HepG2 (cell line): Measurements from ENCODE around the gene NAA25. TPM values are rescaled to one million over a fixed set of nuclear protein-coding genes. Genes with fewer than 3 reads are reported as not detected.
"Not testable (repeated sequence)": the region's sequence is repeated elsewhere in the genome, so short reads cannot be mapped to it uniquely, and the experiment has no call there.

ENCODE experiments used
- ATAC-seq: fragments of 200-7000 bp; cut with Tn5 transposase; 3 replicates; pipeline ENCODE4 v1.9.1; 2020; ENCODE audit warnings: mild to moderate bottlenecking, moderate library complexity
- BruUV-seq: library from RNA; stranded (reverse); fragments of 400-500 nt; replicated peaks from 2 replicates; lab custom pipeline; 2021; lab: Mats Ljungman, UMichigan
- CTCF ChIA-PET: fragments of 300-600 bp; formaldehyde crosslinking; extraction: SDS; loops from one replicate; lab custom pipeline; 2021; ENCODE audit warnings: low total read pairs, inconsistent platforms, low intra/inter-chr PET ratio; lab: Yijun Ruan, JAX
- POLR2A ChIA-PET: fragments of 350-600 bp; sonication (Branson Sonifier 250); formaldehyde crosslinking; loops from one replicate; lab custom pipeline; 2020; ENCODE audit warnings: antibody characterized with exemption, inconsistent platforms; lab: Yijun Ruan, JAX
- DNase-seq: peaks from one replicate; pipeline ENCODE4 v3.0.0-alpha.2; 2015; ENCODE audit warnings: low spot score
- FAIRE-seq: peaks from 3 replicates; lab custom pipeline; 2011; peaks lifted over from hg19 to GRCh38; lab: Jason Lieb, UNC
- H2AFZ ChIP-seq: one replicate; pipeline ENCODE4 v1.6.1; 2011; ENCODE audit warnings: low read length, inconsistent platforms
- H3K27ac ChIP-seq: fragments of 300-600 bp; 3 replicates; pipeline ENCODE4 v1.8.0; 2011; ENCODE audit warnings: mixed run types, mild to moderate bottlenecking, mixed read lengths, low read length, inconsistent platforms; ENCODE audit not compliant: insufficient read depth; ENCODE audit errors: extremely low read length
- H3K27me3 ChIP-seq, 2 experiments: fragments of 200-600 bp in 1 of 2; 2 replicates in 1 of 2; 3 replicates in 1 of 2; pipeline versions ENCODE4 v1.6.0 to v1.8.0; 2011; ENCODE audit warnings: low read length in 2 of 2, mild to moderate bottlenecking in 2 of 2, moderate library complexity in 2 of 2, inconsistent platforms in 1 of 2; ENCODE audit not compliant: insufficient read depth in 2 of 2, control insufficient read depth in 1 of 2
- H3K36me3 ChIP-seq, 2 experiments: fragments of 200-600 bp in 1 of 2; replicated peaks in 1 of 2; 2 replicates in 1 of 2; 3 replicates in 1 of 2; pipeline versions ENCODE4 v1.5.1 to v1.8.0; 2011; ENCODE audit warnings: low read length in 2 of 2, inconsistent platforms in 1 of 2; ENCODE audit not compliant: insufficient read depth in 2 of 2, control insufficient read depth in 1 of 2
- H3K4me1 ChIP-seq: 2 replicates; pipeline ENCODE4 v1.5.1; 2012; ENCODE audit warnings: low read length, inconsistent platforms; ENCODE audit not compliant: insufficient read depth
- H3K4me2 ChIP-seq: 2 replicates; pipeline ENCODE4 v1.6.0; 2011; ENCODE audit warnings: low read depth, low read length, inconsistent platforms
- H3K4me3 ChIP-seq, 3 experiments: fragments of 200-600 bp in 1 of 3; sonication (generic), shearing (Covaris generic) in 1 of 3; replicated peaks in 1 of 3; 2 replicates each; pipeline ENCODE4 v1.5.1; 2011 to 2016; ENCODE audit warnings: low read length in 3 of 3, inconsistent platforms in 2 of 3, low read depth in 2 of 3, mild to moderate bottlenecking in 2 of 3, control low read depth in 1 of 3, mixed read lengths in 1 of 3; ENCODE audit not compliant: insufficient read depth in 1 of 3
- H3K79me2 ChIP-seq: one replicate; pipeline ENCODE4 v1.6.1; 2011; ENCODE audit warnings: low read length, inconsistent platforms; ENCODE audit not compliant: insufficient read depth
- H3K9ac ChIP-seq: 2 replicates; pipeline ENCODE4 v1.6.0; 2011; ENCODE audit warnings: mild to moderate bottlenecking, low read depth, low read length, inconsistent platforms; ENCODE audit not compliant: insufficient read depth
- H3K9me3 ChIP-seq: 2 replicates; pipeline ENCODE4 v1.5.1; 2012; ENCODE audit warnings: mild to moderate bottlenecking, low read length
- H4K20me1 ChIP-seq: 2 replicates; pipeline ENCODE4 v1.6.0; 2011; ENCODE audit warnings: inconsistent platforms, mild to moderate bottlenecking, low read length, moderate library complexity; ENCODE audit not compliant: insufficient read depth
- FOXK1 ChIP-seq: sonication (generic); formaldehyde crosslinking; IDR thresholded peaks from 2 replicates; pipeline ENCODE4 v1.4.0; 2020; ENCODE audit warnings: low read depth, missing genetic modification reagents, borderline replicate concordance
- FOXK2 ChIP-seq: fragments of 450-650 bp; IDR thresholded peaks from 2 replicates; pipeline ENCODE4 v1.6.1; 2016
- HMGXB4 ChIP-seq, 2 experiments: sonication (generic) in 1 of 2; formaldehyde crosslinking in 1 of 2; IDR thresholded peaks; 2 replicates each; pipeline versions ENCODE4 v1.4.0 to v1.6.1; 2018 to 2020; ENCODE audit warnings: missing genetic modification reagents in 2 of 2, borderline replicate concordance in 1 of 2, low read depth in 1 of 2, mild to moderate bottlenecking in 1 of 2, missing biosample characterization in 1 of 2
- HNRNPLL ChIP-seq: fragments of 200-400 bp; formaldehyde crosslinking; IDR thresholded peaks from 2 replicates; pipeline ENCODE4 v1.6.1; 2017; ENCODE audit warnings: mild to moderate bottlenecking, low read depth, low read length; ENCODE audit not compliant: poor library complexity, severe bottlenecking
- NFIB ChIP-seq: sonication (generic); formaldehyde crosslinking; IDR thresholded peaks from 2 replicates; pipeline ENCODE4 v1.9.0; 2021; ENCODE audit warnings: missing genetic modification reagents, mild to moderate bottlenecking, borderline replicate concordance
- PRPF4 ChIP-seq: fragments of 200-400 bp; formaldehyde crosslinking; IDR thresholded peaks from 2 replicates; pipeline ENCODE4 v1.6.1; 2016; ENCODE audit warnings: low read length, low read depth; ENCODE audit not compliant: poor library complexity, severe bottlenecking
- RBM39 ChIP-seq: fragments of 200-400 bp; formaldehyde crosslinking; IDR thresholded peaks from one replicate; pipeline ENCODE4 v1.6.1; 2018; ENCODE audit warnings: antibody characterized with exemption, mild to moderate bottlenecking, low read depth, low read length; ENCODE audit not compliant: poor library complexity, severe bottlenecking
- ZNF382 ChIP-seq: sonication (generic); formaldehyde crosslinking; IDR thresholded peaks from 2 replicates; pipeline ENCODE4 v1.5.0; 2020; ENCODE audit warnings: missing genetic modification reagents, mild to moderate bottlenecking, borderline replicate concordance
- ZNF383 ChIP-seq: sonication (generic); formaldehyde crosslinking; IDR thresholded peaks from 2 replicates; pipeline ENCODE4 v1.4.0; 2020; ENCODE audit warnings: missing genetic modification reagents, mild to moderate bottlenecking, borderline replicate concordance
- ZNF496 ChIP-seq: sonication (generic); formaldehyde crosslinking; IDR thresholded peaks from 2 replicates; pipeline ENCODE4 v1.8.1; 2023; ENCODE audit warnings: mild to moderate bottlenecking, moderate library complexity, missing genetic modification reagents; ENCODE audit not compliant: insufficient replicate concordance
- WGBS: methylation state at CpG from one replicate; pipeline ENCODE4 v1.1.6; 2017; ENCODE audit warnings: low lambda C conversion rate; 5-methylcytosine and 5-hydroxymethylcytosine counted together
- in situ Hi-C: cut with HindIII; loops from 2 replicates; pipeline ENCODE4 v1.10.0; 2017; ENCODE audit warnings: low pct_unique_long_range_greater_than_20kb; ENCODE audit not compliant: extremely low pct_ligation_motif_present
- intact Hi-C: fragments of 100-400 bp; cut with micrococcal nuclease; formaldehyde crosslinking; loops from one replicate; pipeline ENCODE4 v1.10.0; 2022; ENCODE audit not compliant: unreplicated experiment
- polyA plus RNA-seq, 8 experiments: library from polyadenylated mRNA; depleted of rRNA in 3 of 8; stranded (reverse) in 7 of 8; unstranded in 1 of 8; fragments of >200 nt; fragmentation: Illumina TruSeq in 4 of 8; extraction: Trizol in 4 of 8; gene quantifications; 2 replicates each; pipeline versions ENCODE4 v1.2.1 to v1.2.3, GENCODE V29; 2011 to 2016; ENCODE audit warnings: low read depth in 4 of 8, missing spikeins in 1 of 8, mixed read lengths in 1 of 8; ENCODE audit not compliant: insufficient read depth in 1 of 8
- total RNA-seq, 5 experiments: library from RNA; depleted of rRNA; stranded (reverse); fragments of >200 nt; fragmentation: Illumina TruSeq; extraction: Trizol; gene quantifications; 2 replicates each; pipeline ENCODE4 v1.2.3, GENCODE V29; 2016; ENCODE audit warnings: low read depth in 1 of 5

Gene NAA25
- total and polyA plus RNA-seq, 2 of the 13 experiments (the other 11 are each of a cell fraction or from before 2014, with no cell fraction given), result 11.4 to 32.0 TPM

- TF ChIP-seq HMGXB4 (CRISPR knock-in tag; IDR thresholded peaks at IDR 0.05; ENCODE audit: borderline replicate concordance in 1 of 2, low read depth in 1 of 2) (no peak), RBM39 (no peak), ZNF382 (CRISPR knock-in tag) (no peak), FOXK2 (no peak), HNRNPLL (no peak), ZNF383 (CRISPR knock-in tag) (no peak), NFIB (CRISPR knock-in tag) (no peak), ZNF496 (CRISPR knock-in tag) (no peak), FOXK1 (CRISPR knock-in tag) (no peak), PRPF4 (no peak)
These were observed 107.8 kb downstream of the NAA25 start (continued) for GRCh38 chr12:112000820-112001219.

- FAIRE-seq, H3K27ac ChIP-seq, H3K36me3 ChIP-seq, intact Hi-C loops, H3K79me2 ChIP-seq, ATAC-seq, in situ Hi-C loops, H3K27me3 ChIP-seq, DNase-seq, H3K4me1 ChIP-seq, CTCF ChIA-PET, H3K9me3 ChIP-seq, BruUV-seq, H3K9ac ChIP-seq, H2AFZ ChIP-seq, H3K4me2 ChIP-seq, H3K4me3 ChIP-seq, H4K20me1 ChIP-seq: not testable (repeated sequence)
- WGBS, result 98% methylated on average over 9 of the region's 9 CpGs
- POLR2A ChIA-PET, result interaction anchor here (2.1 kb wide), 1 partner anchor 14 kb away, joined by 9 read pairs; the partner anchor contains the start of genes ERP29 and TMEM116
These were observed 109.5 kb downstream of the NAA25 start for GRCh38 chr12:111999129-111999528.
